GM19099 (cell line): Measurements from ENCODE around the gene EPN1.
"Not testable (repeated sequence)": the region's sequence is repeated elsewhere in the genome, so short reads cannot be mapped to it uniquely, and the experiment has no call there.

Experiments used
- POLR2A ChIP-seq: IDR thresholded peaks from 3 replicates; pipeline ENCODE4 v1.6.1; 2011; ENCODE audit warnings: low read depth; ENCODE audit not compliant: insufficient read length; ENCODE audit errors: extremely low read depth

EPN1 gene

DNA sequence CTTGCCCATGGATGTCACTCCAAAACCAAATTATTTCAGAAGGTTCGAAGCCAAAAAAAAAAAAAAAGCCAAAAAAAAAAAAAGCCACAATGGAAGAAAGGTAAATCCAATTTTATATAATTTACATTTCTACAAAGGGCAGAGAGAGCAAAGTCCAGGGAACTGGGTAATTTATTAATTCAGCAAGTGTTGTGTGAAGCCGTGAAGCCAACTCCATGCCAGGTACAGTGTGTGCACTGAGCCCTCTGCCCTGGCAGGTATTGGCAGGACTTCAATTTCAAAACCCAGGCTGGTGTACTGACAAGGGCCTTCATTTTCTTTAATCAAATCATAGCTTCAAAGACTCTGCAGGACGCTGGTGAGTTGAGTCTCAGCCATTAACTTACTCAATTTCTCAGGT lies 78.4 kb downstream of the EPN1 start:
- TF ChIP-seq POLR2A = no peak

GRCh38 chr19:55758797-55759196 lies 83.8 kb downstream of the EPN1 start, which contains the start of gene RFPL4A:
TSS of gene RFPL4A (plus strand) at chr19:55759097. CDS start at chr19:55761801, 2,704 bp downstream.
- TF ChIP-seq POLR2A = not testable (repeated sequence)
